NCI-H2196 (cell line): ENCODE results near the gene FAM133A.

Source experiments
- DNase-seq: peaks from one replicate; lab custom pipeline; 2025; ENCODE audit not compliant: unreplicated experiment; lab: John Stamatoyannopoulos, UW

FAM133A gene

GRCh38 chrX:93673869-93674271 lies at the start of gene FAM133A:
FAM133A (plus strand) TSS chrX:93674206; CDS start chrX:93709420, 35,214 bp downstream.
- DNase-seq: no peak

- DNase-seq: no peak
These were observed 36.4 kb upstream of the FAM133A start for GRCh38 chrX:93637591-93637990.

- no peak for DNase-seq
These were observed 24.6 kb upstream of the FAM133A start for GRCh38 chrX:93649381-93649780.

- no peak for DNase-seq
These were observed 13.4 kb upstream of the FAM133A start for GRCh38 chrX:93660575-93660974.

GRCh38 chrX:93673056-93673868 lies 744 bp upstream of the FAM133A start, which contains the start of gene NAP1L3:
NAP1L3 (minus strand) TSS chrX:93673578; CDS start chrX:93673304, 274 bp downstream.
- DNase-seq: no peak

- no peak for DNase-seq
These were observed 22.0 kb downstream of the FAM133A start for GRCh38 chrX:93695981-93696380.

GRCh38 chrX:93703701-93704100 lies 29.7 kb downstream of the FAM133A start:
- DNase-seq: no peak

- DNase-seq: no peak
These were observed 37.1 kb downstream of the FAM133A start for GRCh38 chrX:93711076-93711475.

- DNase-seq: no peak
These were observed 67.8 kb downstream of the FAM133A start for GRCh38 chrX:93741811-93742210.

GRCh38 chrX:93760163-93760562 lies 86.2 kb downstream of the FAM133A start:
- DNase-seq: no peak
